Subcutaneous abdominal adipose tissue (tissue), 5 donors: Measurements from ENCODE around the gene LEF1.

Source experiments
- H3K27ac ChIP-seq: one replicate; pipeline ENCODE4 v1.7.0; 2013; ENCODE audit warnings: low read depth, mild to moderate bottlenecking, inconsistent platforms, low read length, moderate library complexity
- H3K27me3 ChIP-seq, 5 donors: one replicate each; pipeline ENCODE4 v1.7.0; 2013; ENCODE audit warnings: low read length in 5 of 5, inconsistent platforms in 1 of 5; ENCODE audit not compliant: control insufficient read depth in 5 of 5, insufficient read depth in 4 of 5
- H3K36me3 ChIP-seq, 5 donors: one replicate each; pipeline ENCODE4 v1.7.0; 2013; ENCODE audit warnings: low read length in 5 of 5; ENCODE audit not compliant: control insufficient read depth in 5 of 5, insufficient read depth in 5 of 5
- H3K4me1 ChIP-seq, 5 donors: one replicate each; pipeline ENCODE4 v1.7.0; 2013; ENCODE audit warnings: low read length in 5 of 5, mild to moderate bottlenecking in 3 of 5, moderate library complexity in 1 of 5; ENCODE audit not compliant: control insufficient read depth in 5 of 5, insufficient read depth in 5 of 5
- H3K4me3 ChIP-seq, 5 donors: one replicate each; pipeline ENCODE4 v1.7.0; 2013; ENCODE audit warnings: low read length in 5 of 5, low read depth in 1 of 5
- H3K9ac ChIP-seq, 5 donors: one replicate each; pipeline ENCODE4 v1.7.0; 2013; ENCODE audit warnings: low read length in 5 of 5, mild to moderate bottlenecking in 4 of 5, moderate library complexity in 3 of 5
- H3K9me3 ChIP-seq, 5 donors: one replicate each; pipeline ENCODE4 v1.7.0; 2013; ENCODE audit warnings: low read length in 5 of 5; ENCODE audit not compliant: control insufficient read depth in 5 of 5
- donor health status: healthy.
- donor health status: healthy.
- donor health status: healthy.
- donor health status: healthy.
- donor health status: healthy.

LEF1 gene

GRCh38 chr4:108080747-108081146 is 88.0 kb downstream of the LEF1 start:
- Histone ChIP-seq H3K4me3 (no peak overlapping the region), H3K27me3 (peaks cover 0 to 3% (median 0%) of the 10 kb centered on the region in 5 donors), H3K9me3 (no peaks in the 10 kb centered on the region), H3K9ac (no peak overlapping the region), H3K27ac (no peak overlapping the region), H3K36me3 (no peaks in the 10 kb centered on the region), H3K4me1 (no peaks in the 10 kb centered on the region)

GRCh38 chr4:108078024-108078733 is 90.6 kb downstream of the LEF1 start:
- no peaks in the 10 kb centered on the region for H3K4me1 ChIP-seq

GRCh38 chr4:108072300-108072699 is 96.4 kb downstream of the LEF1 start:
- Histone ChIP-seq H3K27ac (no peak overlapping the region), H3K27me3 (peaks cover 0 to 4% (median 0%) of the 10 kb centered on the region in 5 donors), H3K4me3 (no peak overlapping the region), H3K9ac (no peak overlapping the region), H3K9me3 (no peaks in the 10 kb centered on the region), H3K4me1 (no peaks in the 10 kb centered on the region), H3K36me3 (no peaks in the 10 kb centered on the region)

More at GRCh38 chr4:108078024-108078733, 90.6 kb downstream of the LEF1 start:
- Histone ChIP-seq H3K27ac (no peak overlapping the region), H3K36me3 (no peaks in the 10 kb centered on the region), H3K27me3 (peaks cover 0 to 3% (median 0%) of the 10 kb centered on the region in 5 donors), H3K9ac (no peak overlapping the region), H3K4me3 (no peak overlapping the region), H3K9me3 (no peaks in the 10 kb centered on the region)

GRCh38 chr4:108070775-108071174 is 98.0 kb downstream of the LEF1 start:
- H3K4me1 ChIP-seq = no peaks in the 10 kb centered on the region
- H3K36me3 ChIP-seq = no peaks in the 10 kb centered on the region
- H3K9me3 ChIP-seq = no peaks in the 10 kb centered on the region
- peaks cover 0 to 4% (median 0%) of the 10 kb centered on the region in 5 donors for H3K27me3 ChIP-seq
- no peak overlapping the region for H3K4me3 ChIP-seq
- no peak overlapping the region for H3K9ac ChIP-seq
- no peak overlapping the region for H3K27ac ChIP-seq

GRCh38 chr4:108068442-108068841 is 100.3 kb downstream of the LEF1 start:
- no peaks in the 10 kb centered on the region for H3K36me3 ChIP-seq
- no peak overlapping the region for H3K4me3 ChIP-seq
- no peak overlapping the region for H3K9ac ChIP-seq
- no peak overlapping the region for H3K27ac ChIP-seq
- no peaks in the 10 kb centered on the region for H3K4me1 ChIP-seq
- no peaks in the 10 kb centered on the region for H3K9me3 ChIP-seq
- H3K27me3 ChIP-seq = peaks cover 0 to 4% (median 3%) of the 10 kb centered on the region in 5 donors

GRCh38 chr4:108060686-108061321 is 107.9 kb downstream of the LEF1 start:
- Histone ChIP-seq H3K4me3 (no peak overlapping the region), H3K4me1 (no peaks in the 10 kb centered on the region), H3K9me3 (no peaks in the 10 kb centered on the region), H3K36me3 (no peaks in the 10 kb centered on the region), H3K27ac (no peak overlapping the region), H3K9ac (no peak overlapping the region), H3K27me3 (peaks cover 0 to 12% (median 3%) of the 10 kb centered on the region in 5 donors)

- H3K4me3 ChIP-seq = no peak overlapping the region
- H3K9me3 ChIP-seq = no peaks in the 10 kb centered on the region
- no peaks in the 10 kb centered on the region for H3K4me1 ChIP-seq
- no peak overlapping the region for H3K9ac ChIP-seq
- no peaks in the 10 kb centered on the region for H3K36me3 ChIP-seq
- no peak overlapping the region for H3K27ac ChIP-seq
- H3K27me3 ChIP-seq = peaks cover 0 to 12% (median 3%) of the 10 kb centered on the region in 5 donors
These were observed 108.6 kb downstream of the LEF1 start for GRCh38 chr4:108060164-108060563.

GRCh38 chr4:108058685-108059440 is 109.9 kb downstream of the LEF1 start:
- peaks cover 0 to 12% (median 3%) of the 10 kb centered on the region in 5 donors for H3K27me3 ChIP-seq
- H3K9ac ChIP-seq = no peak overlapping the region
- no peaks in the 10 kb centered on the region for H3K4me1 ChIP-seq
- no peaks in the 10 kb centered on the region for H3K9me3 ChIP-seq
- H3K27ac ChIP-seq = no peak overlapping the region
- H3K4me3 ChIP-seq = no peak overlapping the region
- H3K36me3 ChIP-seq = no peaks in the 10 kb centered on the region

- Histone ChIP-seq H3K4me3 (no peak overlapping the region), H3K9me3 (no peaks in the 10 kb centered on the region), H3K9ac (no peak overlapping the region), H3K27ac (no peak overlapping the region), H3K36me3 (no peaks in the 10 kb centered on the region), H3K27me3 (peaks cover 0 to 6% (median 0%) of the 10 kb centered on the region in 5 donors), H3K4me1 (no peaks in the 10 kb centered on the region)
These were observed 112.3 kb downstream of the LEF1 start for GRCh38 chr4:108056418-108056817.

GRCh38 chr4:108055787-108056186 is 112.9 kb downstream of the LEF1 start:
- Histone ChIP-seq H3K4me3 (no peak overlapping the region), H3K27me3 (peaks cover 0 to 6% (median 0%) of the 10 kb centered on the region in 5 donors), H3K9ac (no peak overlapping the region), H3K27ac (no peak overlapping the region), H3K36me3 (no peaks in the 10 kb centered on the region), H3K9me3 (no peaks in the 10 kb centered on the region), H3K4me1 (no peaks in the 10 kb centered on the region)
